Fibroblast of lung (primary cell): ENCODE results near the gene AKAP6. TPM values are rescaled to one million over a fixed set of nuclear protein-coding genes. Genes with fewer than 3 reads are reported as not detected.

Experiments used
- DNase-seq, 2 donors: peaks; one replicate each; pipeline versions ENCODE4 v3.0.0 to v3.0.0-alpha.2; 2010; ENCODE audit warnings: low read depth in 2 of 2
- H2AFZ ChIP-seq: 2 replicates; pipeline ENCODE4 v1.5.1; 2012; ENCODE audit warnings: low read length, control low read depth, inconsistent platforms
- H3K27ac ChIP-seq: 2 replicates; pipeline ENCODE4 v1.5.1; 2011; ENCODE audit warnings: low read length, control low read depth; ENCODE audit not compliant: insufficient read depth
- H3K27me3 ChIP-seq: 2 replicates; pipeline ENCODE4 v1.5.1; 2011; ENCODE audit warnings: mild to moderate bottlenecking, low read length; ENCODE audit not compliant: control insufficient read depth, insufficient read depth
- H3K36me3 ChIP-seq: 2 replicates; pipeline ENCODE4 v1.5.1; 2011; ENCODE audit warnings: low read length; ENCODE audit not compliant: control insufficient read depth, insufficient read depth
- H3K4me1 ChIP-seq: 2 replicates; pipeline ENCODE4 v1.5.1; 2011; ENCODE audit warnings: low read length; ENCODE audit not compliant: control insufficient read depth, insufficient read depth; ENCODE audit errors: extremely low read depth
- H3K4me2 ChIP-seq: 2 replicates; pipeline ENCODE4 v1.5.1; 2011; ENCODE audit warnings: low read length, control low read depth; ENCODE audit not compliant: insufficient read depth; ENCODE audit errors: extremely low read depth
- H3K4me3 ChIP-seq, 4 experiments: fragments of 200-600 bp in 1 of 4; sonication (generic) in 1 of 4; replicated peaks in 1 of 4; 2 replicates each; pipeline ENCODE4 v1.5.1; 2011 to 2016; ENCODE audit warnings: low read length in 4 of 4, low read depth in 3 of 4, mild to moderate bottlenecking in 3 of 4, control low read depth in 2 of 4, inconsistent platforms in 1 of 4, mixed read lengths in 1 of 4; ENCODE audit not compliant: insufficient read depth in 1 of 4; ENCODE audit errors: control extremely low read depth in 1 of 4
- H3K79me2 ChIP-seq: 2 replicates; pipeline ENCODE4 v1.5.1; 2012; ENCODE audit warnings: mild to moderate bottlenecking, low read length, inconsistent platforms; ENCODE audit not compliant: control insufficient read depth, insufficient read depth
- H3K9ac ChIP-seq: 2 replicates; pipeline ENCODE4 v1.5.1; 2011; ENCODE audit warnings: mild to moderate bottlenecking, low read length, control low read depth; ENCODE audit not compliant: insufficient read depth
- H3K9me3 ChIP-seq: 2 replicates; pipeline ENCODE4 v1.5.1; 2012; ENCODE audit warnings: low read depth, low read length; ENCODE audit not compliant: control insufficient read depth, insufficient read depth
- H4K20me1 ChIP-seq: 2 replicates; pipeline ENCODE4 v1.5.1; 2011; ENCODE audit warnings: low read length; ENCODE audit not compliant: control insufficient read depth, insufficient read depth; ENCODE audit errors: extremely low read depth
- CTCF ChIP-seq, 2 donors: IDR thresholded peaks in 1 of 2; conservative IDR thresholded peaks in 1 of 2; 1 replicate in 1 of 2; 2 replicates in 1 of 2; pipeline ENCODE4 v1.5.1; 2011 to 2012; ENCODE audit warnings: low read length in 2 of 2, control low read depth in 1 of 2, inconsistent platforms in 1 of 2, low read depth in 1 of 2, mild to moderate bottlenecking in 1 of 2
- EZH2 ChIP-seq: IDR thresholded peaks from 2 replicates; pipeline ENCODE4 v1.5.1; 2012; ENCODE audit warnings: low read length, control low read depth, mild to moderate bottlenecking; ENCODE audit errors: missing control alignments
- polyA plus RNA-seq, 2 donors: library from polyadenylated mRNA; depleted of rRNA in 1 of 2; stranded (reverse) in 1 of 2; unstranded in 1 of 2; fragments of >200 nt; gene quantifications; 2 replicates each; pipeline ENCODE4 v1.2.1, GENCODE V29; 2011 to 2012; ENCODE audit warnings: missing spikeins in 1 of 2
- total RNA-seq: library from RNA; depleted of rRNA; stranded (reverse); fragments of >200 nt; gene quantifications from 2 replicates; pipeline ENCODE4 v1.2.1, GENCODE V29; 2014

Gene AKAP6
- total and polyA plus RNA-seq, 2 donors (not counting 1 experiment from before 2014, with no cell fraction given), result 3.3 to 10.9 TPM

DNA sequence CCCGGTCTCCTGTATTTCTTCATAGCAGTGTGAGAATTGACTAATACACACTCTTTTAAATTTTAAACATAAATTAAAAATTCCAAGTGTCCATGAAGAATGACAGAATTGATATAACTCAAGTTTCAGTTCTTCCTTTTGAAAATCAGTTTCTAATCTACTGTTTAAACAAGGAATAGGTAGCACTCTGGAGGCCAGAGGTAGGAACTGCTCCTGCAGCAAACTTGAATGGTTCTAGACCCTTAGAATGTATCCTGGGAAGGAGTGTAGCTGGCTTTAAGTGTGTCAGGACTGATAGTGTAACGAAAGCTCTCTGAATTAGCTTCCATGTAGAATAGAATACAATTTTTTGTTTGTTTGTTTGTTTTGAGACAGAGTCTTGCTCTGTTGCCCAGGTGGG is 76.8 kb downstream of the AKAP6 start:
- Histone ChIP-seq H3K27ac (no peak overlapping the region), H2AFZ (no peak overlapping the region), H3K9ac (no peak overlapping the region), H3K27me3 (no peaks in the 10 kb centered on the region), H3K4me2 (no peak overlapping the region), H3K9me3 (no peaks in the 10 kb centered on the region), H3K4me3 (no peak overlapping the region), H3K79me2 (no peaks in the 10 kb centered on the region), H3K4me1 (no peaks in the 10 kb centered on the region), H3K36me3 (no peaks in the 10 kb centered on the region), H4K20me1 (no peaks in the 10 kb centered on the region)
- TF ChIP-seq CTCF (conservative IDR thresholded peaks at IDR 0.05 in 1 of 2, IDR thresholded peaks at IDR 0.05 in 1 of 2; ENCODE audit: low read depth in 1 of 2, low read length in 2 of 2) (no peak), EZH2 (no peak)
- DNase-seq, result no peak

DNA sequence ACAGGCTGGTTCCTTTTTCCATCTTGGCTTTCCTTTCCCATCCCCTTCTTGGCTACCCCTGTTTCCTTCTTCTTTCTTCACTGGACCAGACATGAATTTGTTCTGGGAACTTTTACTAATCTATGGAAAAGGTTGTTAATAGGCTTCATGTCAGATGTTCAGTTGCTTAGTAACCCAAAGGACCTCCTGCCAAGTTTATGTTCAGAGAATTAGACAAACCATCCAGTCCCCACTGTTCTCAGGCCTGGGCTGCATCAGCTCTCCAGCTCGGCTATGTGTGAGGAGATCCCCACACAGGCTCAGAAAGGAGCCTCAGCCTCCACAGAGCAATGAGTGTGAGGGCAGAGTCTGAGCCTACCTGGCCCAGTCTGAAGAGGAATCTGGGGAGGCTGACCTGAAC is 78.0 kb downstream of the AKAP6 start:
- Histone ChIP-seq H3K27ac (no peak overlapping the region), H4K20me1 (no peaks in the 10 kb centered on the region), H2AFZ (no peak overlapping the region), H3K79me2 (no peaks in the 10 kb centered on the region), H3K4me3 (no peak overlapping the region), H3K27me3 (no peaks in the 10 kb centered on the region), H3K36me3 (no peaks in the 10 kb centered on the region), H3K4me2 (no peak overlapping the region), H3K4me1 (no peaks in the 10 kb centered on the region), H3K9me3 (no peaks in the 10 kb centered on the region), H3K9ac (no peak overlapping the region)
- peak; percentile 36 to 53 for DNase-seq
- no peak for TF ChIP-seq EZH2
- no peak for TF ChIP-seq CTCF (conservative IDR thresholded peaks at IDR 0.05 in 1 of 2, IDR thresholded peaks at IDR 0.05 in 1 of 2; ENCODE audit: low read depth in 1 of 2, low read length in 2 of 2)

- Histone ChIP-seq H3K9me3 (no peaks in the 10 kb centered on the region), H3K27me3 (no peaks in the 10 kb centered on the region), H4K20me1 (no peaks in the 10 kb centered on the region), H3K9ac (no peak overlapping the region), H3K36me3 (no peaks in the 10 kb centered on the region), H3K4me1 (no peaks in the 10 kb centered on the region), H3K27ac (no peak overlapping the region), H3K79me2 (no peaks in the 10 kb centered on the region), H2AFZ (no peak overlapping the region), H3K4me3 (no peak overlapping the region), H3K4me2 (no peak overlapping the region)
- peak in 1 of 2 donors; percentile 54 for DNase-seq
- no peak for TF ChIP-seq CTCF (conservative IDR thresholded peaks at IDR 0.05 in 1 of 2, IDR thresholded peaks at IDR 0.05 in 1 of 2; ENCODE audit: low read depth in 1 of 2, low read length in 2 of 2)
- TF ChIP-seq EZH2, result no peak
These were observed 78.9 kb downstream of the AKAP6 start for GRCh38 chr14:32408018-32408417.
